NCI-H460 (cell line): ENCODE data around the gene PRF1. TPM values are rescaled to one million over a fixed set of nuclear protein-coding genes. Genes with fewer than 3 reads are reported as not detected.

Experiments
- DNase-seq: peaks from one replicate; pipeline ENCODE4 v3.0.0-alpha.2; 2016; ENCODE audit warnings: low read depth; ENCODE audit errors: extremely low read depth
- total RNA-seq: library from RNA; depleted of rRNA; stranded (reverse); fragments of >200 nt; shearing (Covaris generic); gene quantifications from 2 replicates; pipeline ENCODE4 v1.2.3, GENCODE V29; 2014

Gene PRF1
- total RNA-seq, 1 experiment from 2014 or later = not detected

GRCh38 chr10:70562036-70562755, 40.3 kb downstream of the PRF1 start:
- DNase-seq = no peak

GRCh38 chr10:70561558-70561957, 41.0 kb downstream of the PRF1 start:
- no peak for DNase-seq

- no peak for DNase-seq
Measured at GRCh38 chr10:70561070-70561469, 41.5 kb downstream of the PRF1 start.

GRCh38 chr10:70560511-70560941, 42.0 kb downstream of the PRF1 start:
- DNase-seq = no peak

GRCh38 chr10:70559861-70560260, 42.7 kb downstream of the PRF1 start:
- DNase-seq = no peak

GRCh38 chr10:70558871-70559810, 43.4 kb downstream of the PRF1 start:
- peak; percentile 26 for DNase-seq

- no peak for DNase-seq
Measured at GRCh38 chr10:70558295-70558694, 44.2 kb downstream of the PRF1 start.

- no peak for DNase-seq
Measured at GRCh38 chr10:70557876-70558275, 44.7 kb downstream of the PRF1 start.

GRCh38 chr10:70557086-70557845, 45.3 kb downstream of the PRF1 start:
- no peak for DNase-seq

- no peak for DNase-seq
Measured at GRCh38 chr10:70555371-70555770, 47.2 kb downstream of the PRF1 start.

GRCh38 chr10:70552586-70552985, 50.0 kb downstream of the PRF1 start:
- DNase-seq = no peak

- DNase-seq = no peak
Measured at GRCh38 chr10:70551971-70552422, 50.5 kb downstream of the PRF1 start.

- DNase-seq = no peak
Measured at GRCh38 chr10:70551466-70551865, 51.1 kb downstream of the PRF1 start.

- no peak for DNase-seq
Measured at GRCh38 chr10:70550459-70550858, 52.1 kb downstream of the PRF1 start.

GRCh38 chr10:70549962-70550458, 52.5 kb downstream of the PRF1 start:
- peak; percentile 67 for DNase-seq

GRCh38 chr10:70549351-70549961, 53.1 kb downstream of the PRF1 start:
- DNase-seq = no peak
